Ammon's horn (tissue), 1 donor: Measurements from ENCODE around the gene ATP6V1C2.
"Not testable (repeated sequence)": the region's sequence is repeated elsewhere in the genome, so short reads cannot be mapped to it uniquely, and the experiment has no call there.

Experiments
- DNase-seq: peaks from one replicate; pipeline ENCODE4 v3.0.0-alpha.2; 2016; ENCODE audit warnings: low spot score

ATP6V1C2 gene

GRCh38 chr2:10768063-10768507 lies 46.7 kb downstream of the ATP6V1C2 start:
- no peak for DNase-seq

GRCh38 chr2:10770956-10771750 lies 49.7 kb downstream of the ATP6V1C2 start:
- DNase-seq = no peak

- no peak for DNase-seq
Observed at GRCh38 chr2:10771786-10772185, 50.4 kb downstream of the ATP6V1C2 start.

- no peak for DNase-seq
Observed at GRCh38 chr2:10772201-10772867, 50.9 kb downstream of the ATP6V1C2 start.

- DNase-seq = no peak
Observed at GRCh38 chr2:10772868-10773215, 51.4 kb downstream of the ATP6V1C2 start.

GRCh38 chr2:10773821-10774341 lies 52.5 kb downstream of the ATP6V1C2 start:
- DNase-seq = no peak

GRCh38 chr2:10774394-10774793 lies 53.0 kb downstream of the ATP6V1C2 start:
- no peak for DNase-seq

GRCh38 chr2:10775021-10775780 lies 53.8 kb downstream of the ATP6V1C2 start:
- no peak for DNase-seq

- no peak for DNase-seq
Observed at GRCh38 chr2:10775831-10776230, 54.4 kb downstream of the ATP6V1C2 start.

- DNase-seq = no peak
Observed at GRCh38 chr2:10776231-10776977, 55.0 kb downstream of the ATP6V1C2 start.

GRCh38 chr2:10777111-10777841 lies 55.8 kb downstream of the ATP6V1C2 start:
- DNase-seq = no peak

- no peak for DNase-seq
Observed at GRCh38 chr2:10777842-10778723, 56.7 kb downstream of the ATP6V1C2 start.

GRCh38 chr2:10778724-10779115 lies 57.3 kb downstream of the ATP6V1C2 start:
- DNase-seq = no peak

GRCh38 chr2:10779776-10780490 lies 58.5 kb downstream of the ATP6V1C2 start:
- no peak for DNase-seq

- no peak for DNase-seq
Observed at GRCh38 chr2:10780491-10780820, 59.0 kb downstream of the ATP6V1C2 start.

GRCh38 chr2:10780821-10781220 lies 59.4 kb downstream of the ATP6V1C2 start:
- not testable (repeated sequence) for DNase-seq

GRCh38 chr2:10781746-10782145 lies 60.3 kb downstream of the ATP6V1C2 start:
- DNase-seq = no peak

GRCh38 chr2:10783421-10783820 lies 62.0 kb downstream of the ATP6V1C2 start:
- DNase-seq = no peak

- DNase-seq = no peak
Observed at GRCh38 chr2:10784719-10785118, 63.3 kb downstream of the ATP6V1C2 start.

- DNase-seq = no peak
Observed at GRCh38 chr2:10785260-10785659, 63.8 kb downstream of the ATP6V1C2 start.
